Measurements from ENCODE around the gene MTRF1. TPM values are rescaled to one million over a fixed set of nuclear protein-coding genes. Genes with fewer than 3 reads are reported as not detected.

Gene MTRF1
- total and polyA plus RNA-seq, 9 of the 15 experiments (the other 6 are each of a cell fraction or from before 2014, with no cell fraction given): 12.5 to 33.7 (median 20.1) TPM

- TF ChIP-seq, protein P1, sequence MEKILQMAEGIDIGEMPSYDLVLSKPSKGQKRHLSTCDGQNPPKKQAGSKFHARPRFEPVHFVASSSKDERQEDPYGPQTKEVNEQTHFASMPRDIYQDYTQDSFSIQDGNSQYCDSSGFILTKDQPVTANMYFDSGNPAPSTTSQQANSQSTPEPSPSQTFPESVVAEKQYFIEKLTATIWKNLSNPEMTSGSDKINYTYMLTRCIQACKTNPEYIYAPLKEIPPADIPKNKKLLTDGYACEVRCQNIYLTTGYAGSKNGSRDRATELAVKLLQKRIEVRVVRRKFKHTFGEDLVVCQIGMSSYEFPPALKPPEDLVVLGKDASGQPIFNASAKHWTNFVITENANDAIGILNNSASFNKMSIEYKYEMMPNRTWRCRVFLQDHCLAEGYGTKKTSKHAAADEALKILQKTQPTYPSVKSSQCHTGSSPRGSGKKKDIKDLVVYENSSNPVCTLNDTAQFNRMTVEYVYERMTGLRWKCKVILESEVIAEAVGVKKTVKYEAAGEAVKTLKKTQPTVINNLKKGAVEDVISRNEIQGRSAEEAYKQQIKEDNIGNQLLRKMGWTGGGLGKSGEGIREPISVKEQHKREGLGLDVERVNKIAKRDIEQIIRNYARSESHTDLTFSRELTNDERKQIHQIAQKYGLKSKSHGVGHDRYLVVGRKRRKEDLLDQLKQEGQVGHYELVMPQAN (IDR thresholded peaks at IDR 0.05; ENCODE audit: borderline replicate concordance): peak; percentile 59
- 0 out of 4 replicates have a peak, but pooled peaks of 1 of the 2 experiments have one; percentile 2 for TF ChIP-seq SIX5 (IDR thresholded peaks at IDR 0.05; ENCODE audit: borderline replicate concordance in 1 of 2, insufficient read depth in 1 of 2, low read depth in 1 of 2, low read length in 2 of 2)
- peak; percentile 43; the same call in 1 of the 2 replicates for TF ChIP-seq ERF (CRISPR knock-in tag; IDR thresholded peaks at IDR 0.05)
- 0 out of 4 replicates have a peak, but pooled peaks of 1 of the 2 experiments have one; percentile 19 for TF ChIP-seq MNT (conservative IDR thresholded peaks at IDR 0.05)
- peak; percentile 46 for TF ChIP-seq HMGN3 (IDR thresholded peaks at IDR 0.05; ENCODE audit: borderline replicate concordance, extremely low read depth, insufficient read length, low read depth, low read length)
- TF ChIP-seq ELK1 (CRISPR knock-in tag; IDR thresholded peaks at IDR 0.05): no peak
- 0 out of 2 replicates have a peak, but pooled peaks have one; percentile 5 for TF ChIP-seq CXXC5 (CRISPR knock-in tag; IDR thresholded peaks at IDR 0.05)
- TF ChIP-seq ZFX (CRISPR knock-in tag; IDR thresholded peaks at IDR 0.05): peak; percentile 76
- TF ChIP-seq, protein P2, sequence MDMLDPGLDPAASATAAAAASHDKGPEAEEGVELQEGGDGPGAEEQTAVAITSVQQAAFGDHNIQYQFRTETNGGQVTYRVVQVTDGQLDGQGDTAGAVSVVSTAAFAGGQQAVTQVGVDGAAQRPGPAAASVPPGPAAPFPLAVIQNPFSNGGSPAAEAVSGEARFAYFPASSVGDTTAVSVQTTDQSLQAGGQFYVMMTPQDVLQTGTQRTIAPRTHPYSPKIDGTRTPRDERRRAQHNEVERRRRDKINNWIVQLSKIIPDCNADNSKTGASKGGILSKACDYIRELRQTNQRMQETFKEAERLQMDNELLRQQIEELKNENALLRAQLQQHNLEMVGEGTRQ (CRISPR knock-in tag; IDR thresholded peaks at IDR 0.05): no peak
- peak; percentile 18; the same call in 1 of the 2 replicates for TF ChIP-seq ZBTB1 (CRISPR knock-in tag; IDR thresholded peaks at IDR 0.05; ENCODE audit: borderline replicate concordance, low read depth)
- peak; percentile 44; the same call in 1 of the 2 replicates for TF ChIP-seq ARID4B (CRISPR knock-in tag; IDR thresholded peaks at IDR 0.05)
- TF ChIP-seq, protein P3, sequence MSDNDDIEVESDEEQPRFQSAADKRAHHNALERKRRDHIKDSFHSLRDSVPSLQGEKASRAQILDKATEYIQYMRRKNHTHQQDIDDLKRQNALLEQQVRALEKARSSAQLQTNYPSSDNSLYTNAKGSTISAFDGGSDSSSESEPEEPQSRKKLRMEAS (CRISPR knock-in tag; IDR thresholded peaks at IDR 0.05): peak; percentile 52; the same call in 1 of the 2 replicates
- peak; percentile 73 for TF ChIP-seq POLR2G (IDR thresholded peaks at IDR 0.05; ENCODE audit: low read depth, low read length)
- no peak for TF ChIP-seq ZNF175 (CRISPR knock-in tag; IDR thresholded peaks at IDR 0.05; ENCODE audit: low read depth)
These were observed 48.2 kb upstream of the MTRF1 start (continued) for GRCh38 chr13:41311406-41312175.
